Subcutaneous adipose tissue (tissue), 4 donors: Measurements from ENCODE around the gene TSC22D4. TPM values are rescaled to one million over a fixed set of nuclear protein-coding genes. Genes with fewer than 3 reads are reported as not detected.

Experiments used
- CTCF ChIP-seq: fragments of 450-650 bp; IDR thresholded peaks from one replicate; pipeline ENCODE4 v1.5.1; 2016; ENCODE audit warnings: low read depth, mild to moderate bottlenecking, control low read depth, antibody characterized with exemption, moderate library complexity
- total RNA-seq, 4 donors: library from RNA; depleted of rRNA; stranded (reverse); fragments of >200 nt; gene quantifications; one replicate each; pipeline ENCODE4 v1.1.0, GENCODE V29; 2016

Gene TSC22D4
- total RNA-seq, 4 donors from 2014 or later, result 17.0 to 35.6 (median 19.1) TPM

GRCh38 chr7:100472854-100473499 lies 6.0 kb downstream of the TSC22D4 start:
- TF ChIP-seq CTCF, result no peak

- no peak for TF ChIP-seq CTCF
Measured at GRCh38 chr7:100472121-100472851, 6.7 kb downstream of the TSC22D4 start.

GRCh38 chr7:100471021-100471420 lies 8.0 kb downstream of the TSC22D4 start:
- TF ChIP-seq CTCF, result no peak

GRCh38 chr7:100469227-100470044 lies 9.6 kb downstream of the TSC22D4 start:
- TF ChIP-seq CTCF, result no peak

- TF ChIP-seq CTCF, result no peak
Measured at GRCh38 chr7:100467638-100468373, 11.2 kb downstream of the TSC22D4 start.

- no peak for TF ChIP-seq CTCF
Measured at GRCh38 chr7:100466653-100467605, 12.1 kb downstream of the TSC22D4 start.
